Subcutaneous abdominal adipose tissue (tissue), 5 donors: ENCODE data around the gene MS4A10.
A peak's percentile ranks its signal among the peaks of the same experiment; 100 is the strongest.
"Not testable (repeated sequence)": the region's sequence is repeated elsewhere in the genome, so short reads cannot be mapped to it uniquely, and the experiment has no call there.

Source experiments
- H3K27ac ChIP-seq: one replicate; pipeline ENCODE4 v1.7.0; 2013; ENCODE audit warnings: low read depth, mild to moderate bottlenecking, inconsistent platforms, low read length, moderate library complexity
- H3K27me3 ChIP-seq, 5 donors: one replicate each; pipeline ENCODE4 v1.7.0; 2013; ENCODE audit warnings: low read length in 5 of 5, inconsistent platforms in 1 of 5; ENCODE audit not compliant: control insufficient read depth in 5 of 5, insufficient read depth in 4 of 5
- H3K36me3 ChIP-seq, 5 donors: one replicate each; pipeline ENCODE4 v1.7.0; 2013; ENCODE audit warnings: low read length in 5 of 5; ENCODE audit not compliant: control insufficient read depth in 5 of 5, insufficient read depth in 5 of 5
- H3K4me1 ChIP-seq, 5 donors: one replicate each; pipeline ENCODE4 v1.7.0; 2013; ENCODE audit warnings: low read length in 5 of 5, mild to moderate bottlenecking in 3 of 5, moderate library complexity in 1 of 5; ENCODE audit not compliant: control insufficient read depth in 5 of 5, insufficient read depth in 5 of 5
- H3K4me3 ChIP-seq, 5 donors: one replicate each; pipeline ENCODE4 v1.7.0; 2013; ENCODE audit warnings: low read length in 5 of 5, low read depth in 1 of 5
- H3K9ac ChIP-seq, 5 donors: one replicate each; pipeline ENCODE4 v1.7.0; 2013; ENCODE audit warnings: low read length in 5 of 5, mild to moderate bottlenecking in 4 of 5, moderate library complexity in 3 of 5
- H3K9me3 ChIP-seq, 5 donors: one replicate each; pipeline ENCODE4 v1.7.0; 2013; ENCODE audit warnings: low read length in 5 of 5; ENCODE audit not compliant: control insufficient read depth in 5 of 5
- donor health status: healthy.
- donor health status: healthy.
- donor health status: healthy.
- donor health status: healthy.
- donor health status: healthy.

The MS4A10 gene

DNA sequence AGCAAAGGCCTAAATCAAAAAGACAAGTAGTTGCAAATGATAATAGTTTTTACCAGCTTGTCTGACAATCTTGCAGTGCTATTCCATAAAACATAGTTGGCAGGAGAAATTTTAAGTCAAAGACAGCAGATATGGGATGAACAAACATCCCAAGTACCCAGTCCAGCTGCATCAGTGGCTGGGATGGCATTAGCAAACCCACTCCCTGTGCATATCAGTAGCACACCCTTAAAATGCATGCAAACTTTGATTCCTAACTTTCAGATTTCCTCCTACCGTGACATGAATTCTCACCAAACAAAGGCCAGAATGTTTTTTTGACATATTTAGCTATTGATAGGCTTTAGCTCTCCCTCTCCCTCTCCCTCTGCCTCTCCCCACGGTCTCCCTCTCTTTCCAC, 29.0 kb downstream of the MS4A10 start:
- no peaks in the 10 kb centered on the region for H3K36me3 ChIP-seq
- H3K4me1 ChIP-seq: peaks cover 0 to 14% (median 0%) of the 10 kb centered on the region in 5 donors
- no peak overlapping the region for H3K4me3 ChIP-seq
- no peak overlapping the region for H3K9ac ChIP-seq
- peaks cover 3 to 15% (median 14%) of the 10 kb centered on the region in 5 donors for H3K9me3 ChIP-seq
- H3K27ac ChIP-seq: no peak overlapping the region
- H3K27me3 ChIP-seq: peaks cover 0 to 9% (median 5%) of the 10 kb centered on the region in 5 donors

DNA sequence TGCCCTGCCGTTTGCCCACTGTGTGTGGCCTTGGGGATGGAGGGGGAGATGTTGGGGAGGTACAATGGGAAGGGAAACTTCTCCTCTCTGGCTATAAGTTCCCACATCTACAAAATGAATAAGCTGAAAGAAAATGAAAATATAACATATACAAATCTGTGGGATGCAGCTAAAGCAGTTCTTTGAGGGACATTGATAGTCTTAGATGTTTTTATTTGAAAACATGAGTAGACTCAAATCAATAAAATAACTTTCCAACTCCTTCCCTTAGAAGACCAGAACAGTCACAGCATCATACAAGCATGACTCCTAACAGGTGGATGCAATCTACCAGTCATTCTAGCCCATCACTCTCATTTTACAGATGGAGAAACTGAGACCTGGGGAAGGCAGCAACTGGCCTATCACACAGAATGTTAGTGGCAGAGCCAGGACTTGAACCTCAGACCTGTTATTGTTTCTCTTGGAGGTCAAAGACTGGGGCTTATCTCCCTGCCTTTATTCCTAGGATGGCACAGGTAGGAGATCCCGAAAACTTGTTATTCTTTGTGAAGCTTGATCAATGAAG, 31.5 kb downstream of the MS4A10 start:
- Histone ChIP-seq H3K9ac (no peak overlapping the region), H3K27ac (no peak overlapping the region), H3K27me3 (peaks cover 0 to 7% (median 0%) of the 10 kb centered on the region in 5 donors), H3K9me3 (peaks cover 3 to 15% (median 14%) of the 10 kb centered on the region in 5 donors), H3K4me1 (peaks cover 0 to 5% (median 0%) of the 10 kb centered on the region in 5 donors), H3K36me3 (no peaks in the 10 kb centered on the region), H3K4me3 (peak overlapping the region in 2 of 5 donors; percentile 15 to 20)

DNA sequence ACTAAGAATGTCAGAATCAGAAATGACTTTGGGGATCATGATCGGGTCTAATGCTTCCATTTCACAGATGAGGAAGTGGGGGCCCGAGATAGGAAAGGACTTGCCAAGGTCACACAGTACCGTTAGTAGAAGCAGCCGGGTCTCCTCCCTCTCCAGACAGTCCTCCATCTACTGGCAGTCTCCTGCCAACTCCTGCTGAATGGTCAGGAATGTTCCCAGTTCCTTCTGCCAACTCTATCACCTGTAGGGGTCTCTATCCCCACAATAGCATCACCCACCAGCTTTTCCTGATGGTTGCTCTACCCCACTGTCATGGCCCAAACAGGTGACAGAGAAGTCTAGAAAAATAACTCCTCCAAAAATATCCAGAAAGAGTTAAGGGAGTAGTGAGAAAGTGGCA, 32.9 kb downstream of the MS4A10 start:
- Histone ChIP-seq H3K27me3 (peaks cover 0 to 3% (median 0%) of the 10 kb centered on the region in 5 donors), H3K4me3 (no peak overlapping the region), H3K27ac (no peak overlapping the region), H3K9me3 (peaks cover 3 to 15% (median 14%) of the 10 kb centered on the region in 5 donors), H3K36me3 (no peaks in the 10 kb centered on the region), H3K9ac (no peak overlapping the region), H3K4me1 (peaks cover 0 to 10% (median 3%) of the 10 kb centered on the region in 5 donors)

DNA sequence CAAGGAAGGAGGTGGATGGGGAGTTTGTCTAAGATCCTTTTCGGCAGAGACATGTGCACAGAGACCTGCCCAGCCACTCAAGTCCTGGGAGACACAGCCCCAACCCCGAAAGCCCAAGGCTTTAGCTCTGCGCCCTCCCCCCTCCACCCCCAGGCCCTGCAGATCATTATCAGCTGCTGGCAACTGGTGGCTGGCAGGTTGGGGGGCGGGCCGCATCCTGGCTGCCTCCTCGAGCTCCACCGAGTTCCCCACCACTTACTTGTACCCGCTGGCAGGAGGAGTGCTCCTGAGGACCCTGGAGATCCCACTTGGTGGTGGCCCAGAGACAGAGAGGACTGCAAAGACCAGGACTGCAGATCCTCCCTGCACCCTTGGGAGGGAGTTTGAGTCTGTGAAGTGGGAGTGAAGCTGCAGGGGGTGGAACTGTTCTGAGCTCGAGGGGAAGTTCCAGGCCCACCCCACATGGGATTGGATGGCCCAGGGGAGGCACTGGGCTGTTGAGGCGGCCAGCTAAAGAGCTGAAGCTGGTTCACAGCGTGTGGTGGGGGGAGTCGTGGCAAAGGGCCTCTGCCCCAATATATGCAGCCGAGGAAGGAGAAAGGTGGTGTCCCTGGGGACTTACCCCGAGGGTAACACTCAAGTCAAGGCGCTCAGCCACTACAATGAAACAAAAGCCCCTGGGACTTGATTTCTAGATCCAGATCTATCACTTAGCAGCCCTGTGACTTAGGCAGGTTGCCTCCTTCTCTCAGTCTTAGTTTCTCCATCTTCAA, 36.9 kb downstream of the MS4A10 start:
- Histone ChIP-seq H3K27me3 (peaks cover 0 to 3% (median 0%) of the 10 kb centered on the region in 5 donors), H3K9me3 (peaks cover under 1 to 7% (median 7%) of the 10 kb centered on the region in 5 donors), H3K27ac (no peak overlapping the region), H3K9ac (no peak overlapping the region), H3K36me3 (no peaks in the 10 kb centered on the region), H3K4me3 (no peak overlapping the region), H3K4me1 (peaks cover 0 to 10% (median 3%) of the 10 kb centered on the region in 5 donors)

DNA sequence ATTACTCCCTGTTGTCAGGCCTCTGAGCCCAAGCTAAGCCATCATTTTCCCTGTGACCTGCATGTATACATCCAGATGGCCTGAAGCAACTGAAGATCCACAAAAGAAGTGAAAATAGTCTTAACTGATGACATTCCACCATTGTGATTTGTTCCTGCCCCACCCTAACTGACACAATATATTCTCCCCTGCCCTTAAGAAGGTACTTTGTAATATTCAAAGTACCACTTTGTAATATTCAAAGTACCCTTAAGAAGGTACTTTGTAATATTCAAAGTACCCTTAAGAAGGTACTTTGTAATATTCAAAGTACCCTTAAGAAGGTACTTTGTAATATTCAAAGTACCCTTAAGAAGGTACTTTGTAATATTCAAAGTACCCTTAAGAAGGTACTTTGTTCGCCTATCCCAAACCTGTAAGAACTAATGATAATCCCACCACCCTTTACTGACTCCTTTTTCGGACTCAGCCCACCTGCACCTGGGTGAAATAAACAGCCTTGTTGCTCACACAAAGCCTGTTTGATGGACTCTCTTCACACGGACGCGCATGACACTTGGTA, 38.7 kb downstream of the MS4A10 start:
- not testable (repeated sequence) for H3K9me3 ChIP-seq, H3K4me1 ChIP-seq, H3K27ac ChIP-seq, H3K36me3 ChIP-seq, H3K9ac ChIP-seq, H3K4me3 ChIP-seq
- H3K27me3 ChIP-seq: peaks cover 0 to 14% (median 1%) of the 10 kb centered on the region in 5 donors

DNA sequence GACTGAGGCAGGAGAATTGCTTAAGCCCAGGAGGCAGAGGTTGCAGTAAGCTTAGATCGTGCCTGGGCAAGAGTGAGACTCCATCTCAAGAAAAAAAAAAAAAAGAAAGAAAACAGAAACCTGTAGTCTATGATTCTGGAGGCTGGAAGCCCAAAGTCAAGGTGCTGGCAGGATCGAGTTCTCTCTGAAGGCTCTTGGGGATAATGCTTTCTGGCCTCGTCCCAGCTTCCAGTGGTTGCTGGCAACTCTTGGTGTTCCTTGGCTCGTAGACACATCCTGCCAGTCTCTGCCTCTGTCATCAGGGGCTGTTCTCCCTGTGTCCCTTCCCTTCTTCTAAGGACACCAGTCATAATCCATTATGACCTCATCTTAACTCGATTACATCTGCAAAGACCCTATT, 40.0 kb downstream of the MS4A10 start:
- Histone ChIP-seq H3K4me3 (no peak overlapping the region), H3K9ac (no peak overlapping the region), H3K36me3 (no peaks in the 10 kb centered on the region), H3K4me1 (peaks cover 0 to 10% (median 3%) of the 10 kb centered on the region in 5 donors), H3K27me3 (peaks cover 0 to 14% (median 2%) of the 10 kb centered on the region in 5 donors), H3K9me3 (no peaks in the 10 kb centered on the region), H3K27ac (no peak overlapping the region)

DNA sequence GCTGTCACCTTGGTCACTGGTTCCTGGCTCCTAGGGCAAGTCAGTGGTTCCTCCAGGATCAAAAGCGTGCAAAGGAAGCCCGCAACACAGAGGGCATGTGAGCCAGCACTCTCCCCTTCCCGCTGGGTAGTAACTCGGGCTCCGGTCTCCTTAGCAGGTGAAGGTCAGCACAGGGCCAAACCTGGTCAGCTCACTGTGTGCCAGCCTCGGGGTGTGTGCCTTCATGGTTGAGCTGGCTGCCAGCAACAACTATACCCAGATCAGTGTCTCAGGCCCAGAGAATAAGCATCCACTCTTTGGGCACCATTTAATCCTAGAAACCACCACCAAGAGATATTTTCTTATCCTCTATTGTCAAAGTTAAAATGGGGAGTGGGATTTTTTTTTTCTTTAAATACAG, 40.7 kb downstream of the MS4A10 start:
- Histone ChIP-seq H3K27me3 (peaks cover 0 to 14% (median 2%) of the 10 kb centered on the region in 5 donors), H3K9me3 (no peaks in the 10 kb centered on the region), H3K36me3 (no peaks in the 10 kb centered on the region), H3K9ac (no peak overlapping the region), H3K4me1 (peaks cover 0 to 10% (median 3%) of the 10 kb centered on the region in 5 donors), H3K4me3 (no peak overlapping the region), H3K27ac (no peak overlapping the region)

DNA sequence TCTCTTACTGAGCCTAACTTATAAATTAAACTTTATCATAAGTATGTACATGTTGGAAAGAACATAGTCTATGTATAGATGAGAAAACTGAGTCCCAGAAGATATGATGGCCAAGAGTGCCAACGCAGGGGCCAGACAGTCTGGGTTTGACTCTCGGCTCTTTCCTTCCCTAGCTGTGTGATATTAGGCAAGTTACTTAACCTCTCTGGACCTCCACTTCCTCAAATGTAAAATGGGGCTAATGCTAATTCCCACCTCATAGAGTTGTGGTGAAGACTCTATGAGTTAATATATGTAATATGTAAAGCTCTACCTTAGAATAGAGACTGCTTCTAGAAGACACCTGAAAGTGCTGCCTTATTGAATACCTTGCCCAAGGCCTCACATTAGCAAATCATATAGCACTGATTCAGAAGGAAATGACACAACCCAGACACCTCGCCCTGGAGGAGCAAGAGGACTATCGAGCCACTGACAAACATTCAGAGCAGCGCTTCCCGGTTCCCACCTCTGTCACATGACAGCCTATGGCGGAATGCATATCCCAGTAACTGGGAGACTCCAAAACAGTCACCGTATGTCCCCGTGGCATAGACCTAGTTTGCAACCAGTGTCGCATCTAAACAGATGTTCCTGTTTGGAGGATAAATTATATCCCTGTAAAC, 45.5 kb downstream of the MS4A10 start:
- Histone ChIP-seq H3K36me3 (no peaks in the 10 kb centered on the region), H3K4me3 (no peak overlapping the region), H3K9me3 (no peaks in the 10 kb centered on the region), H3K27ac (no peak overlapping the region), H3K4me1 (peaks cover 2 to 33% (median 22%) of the 10 kb centered on the region in 5 donors), H3K9ac (no peak overlapping the region), H3K27me3 (peaks cover 0 to 14% (median 2%) of the 10 kb centered on the region in 5 donors)

DNA sequence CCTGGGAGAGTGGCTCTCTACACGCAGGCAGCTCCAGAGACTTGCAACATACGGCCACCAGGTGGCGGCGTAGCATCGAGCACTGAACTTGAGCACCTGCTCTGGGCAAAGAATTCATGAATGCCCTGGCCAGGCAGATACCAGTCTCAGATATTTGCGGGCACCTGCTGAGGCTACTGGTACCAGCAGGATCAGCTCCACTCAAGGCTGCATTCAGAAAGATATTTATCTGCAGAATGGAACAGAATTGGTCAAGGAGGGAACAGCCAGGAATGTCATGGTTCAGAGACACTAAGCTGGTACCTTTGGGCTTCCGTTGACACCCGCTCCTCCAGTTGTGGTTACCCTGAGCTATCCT, 46.0 kb downstream of the MS4A10 start:
- Histone ChIP-seq H3K9ac (peak overlapping the region in 1 of 5 donors; percentile 31), H3K4me3 (no peak overlapping the region), H3K27me3 (peaks cover 0 to 14% (median 2%) of the 10 kb centered on the region in 5 donors)

More for the DNA sequence above, 46.0 kb downstream of the MS4A10 start:
- peaks cover 2 to 33% (median 22%) of the 10 kb centered on the region in 5 donors for H3K4me1 ChIP-seq
- no peaks in the 10 kb centered on the region for H3K36me3 ChIP-seq
- H3K27ac ChIP-seq: no peak overlapping the region
- no peaks in the 10 kb centered on the region for H3K9me3 ChIP-seq
